Measurements from ENCODE around the gene E2F1.
"Not testable (repeated sequence)": the region's sequence is repeated elsewhere in the genome, so short reads cannot be mapped to it uniquely, and the experiment has no call there.

The E2F1 gene

GRCh38 chr20:33635341-33635740 is 50.8 kb downstream of the E2F1 start:
- H3K27me3 ChIP-seq (ENCODE audit: insufficient read depth, low read length): no peaks in the 10 kb centered on the region
- peaks cover 43% of the 10 kb centered on the region for H3K36me3 ChIP-seq (ENCODE audit: insufficient read depth, low read length)

DNA sequence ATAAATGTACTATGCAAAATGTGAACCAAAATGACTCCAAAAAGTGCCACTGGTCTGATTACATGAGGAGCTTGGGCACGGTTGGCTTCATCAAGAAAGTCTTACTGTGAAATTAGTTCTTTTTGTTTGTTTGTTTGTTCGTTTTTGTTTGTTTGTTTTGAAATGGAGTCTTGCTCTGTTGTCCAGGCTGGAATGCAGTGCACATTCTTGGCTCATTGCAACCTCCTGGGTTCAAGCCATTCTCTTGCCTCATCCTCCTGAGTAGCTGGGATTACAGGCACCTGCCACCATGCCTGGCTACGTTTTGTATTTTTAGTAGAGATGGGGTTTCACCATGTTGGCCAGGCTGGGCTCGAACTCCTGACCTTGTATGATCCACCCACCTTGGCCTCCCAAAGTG is 54.3 kb downstream of the E2F1 start:
- not testable (repeated sequence) for H3K27me3 ChIP-seq (ENCODE audit: insufficient read depth, low read length); H3K9me3 ChIP-seq (ENCODE audit: low read length); H2AFZ ChIP-seq (ENCODE audit: low read depth, low read length); H3K4me1 ChIP-seq (ENCODE audit: insufficient read depth, low read length); H3K4me3 ChIP-seq (ENCODE audit: low read length)
- peaks cover 46% of the 10 kb centered on the region for H3K36me3 ChIP-seq (ENCODE audit: insufficient read depth, low read length)

More at GRCh38 chr20:33635341-33635740, 50.8 kb downstream of the E2F1 start:
- no peaks in the 10 kb centered on the region for H3K4me1 ChIP-seq (ENCODE audit: insufficient read depth, low read length)
- H3K9me3 ChIP-seq (ENCODE audit: low read length): no peaks in the 10 kb centered on the region
- H2AFZ ChIP-seq (ENCODE audit: low read depth, low read length): no peak overlapping the region
- H3K4me3 ChIP-seq (ENCODE audit: low read length): no peak overlapping the region

- Histone ChIP-seq H3K9me3 (ENCODE audit: low read length) (no peaks in the 10 kb centered on the region), H3K27me3 (ENCODE audit: insufficient read depth, low read length) (no peaks in the 10 kb centered on the region), H3K4me3 (ENCODE audit: low read length) (no peak overlapping the region), H3K4me1 (ENCODE audit: insufficient read depth, low read length) (no peaks in the 10 kb centered on the region), H3K36me3 (ENCODE audit: insufficient read depth, low read length) (peaks cover 48% of the 10 kb centered on the region), H2AFZ (ENCODE audit: low read depth, low read length) (no peak overlapping the region)
Observed at GRCh38 chr20:33630507-33630906, 55.7 kb downstream of the E2F1 start.

DNA sequence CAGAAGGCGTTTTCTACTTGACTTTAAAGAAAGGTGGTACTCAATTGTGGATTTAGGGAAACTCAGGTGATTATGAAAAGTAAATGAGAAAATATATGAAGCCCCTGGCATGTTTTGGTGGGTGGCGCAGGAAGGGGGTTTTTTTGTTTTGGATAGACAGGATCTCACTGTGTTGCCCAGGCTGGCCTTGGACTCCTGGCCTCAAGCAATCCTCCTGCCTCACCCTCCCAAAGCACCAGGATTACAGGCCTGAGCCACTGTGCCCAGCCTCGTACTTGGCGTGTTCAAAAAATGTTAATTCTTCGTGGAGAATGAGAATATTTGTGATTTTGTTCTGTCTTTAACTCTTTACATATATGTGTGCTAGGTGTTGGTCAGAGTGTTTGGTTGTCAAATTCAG is 56.2 kb downstream of the E2F1 start:
- Histone ChIP-seq H2AFZ (ENCODE audit: low read depth, low read length) (no peak overlapping the region), H3K4me1 (ENCODE audit: insufficient read depth, low read length) (no peaks in the 10 kb centered on the region), H3K9me3 (ENCODE audit: low read length) (no peaks in the 10 kb centered on the region), H3K4me3 (ENCODE audit: low read length) (no peak overlapping the region), H3K27me3 (ENCODE audit: insufficient read depth, low read length) (no peaks in the 10 kb centered on the region), H3K36me3 (ENCODE audit: insufficient read depth, low read length) (peaks cover 50% of the 10 kb centered on the region)

GRCh38 chr20:33629533-33629932 is 56.7 kb downstream of the E2F1 start:
- H3K9me3 ChIP-seq (ENCODE audit: low read length): no peaks in the 10 kb centered on the region
- H3K4me1 ChIP-seq (ENCODE audit: insufficient read depth, low read length): no peaks in the 10 kb centered on the region
- no peak overlapping the region for H2AFZ ChIP-seq (ENCODE audit: low read depth, low read length)
- no peak overlapping the region for H3K4me3 ChIP-seq (ENCODE audit: low read length)
- H3K27me3 ChIP-seq (ENCODE audit: insufficient read depth, low read length): no peaks in the 10 kb centered on the region
- peaks cover 54% of the 10 kb centered on the region for H3K36me3 ChIP-seq (ENCODE audit: insufficient read depth, low read length)

DNA sequence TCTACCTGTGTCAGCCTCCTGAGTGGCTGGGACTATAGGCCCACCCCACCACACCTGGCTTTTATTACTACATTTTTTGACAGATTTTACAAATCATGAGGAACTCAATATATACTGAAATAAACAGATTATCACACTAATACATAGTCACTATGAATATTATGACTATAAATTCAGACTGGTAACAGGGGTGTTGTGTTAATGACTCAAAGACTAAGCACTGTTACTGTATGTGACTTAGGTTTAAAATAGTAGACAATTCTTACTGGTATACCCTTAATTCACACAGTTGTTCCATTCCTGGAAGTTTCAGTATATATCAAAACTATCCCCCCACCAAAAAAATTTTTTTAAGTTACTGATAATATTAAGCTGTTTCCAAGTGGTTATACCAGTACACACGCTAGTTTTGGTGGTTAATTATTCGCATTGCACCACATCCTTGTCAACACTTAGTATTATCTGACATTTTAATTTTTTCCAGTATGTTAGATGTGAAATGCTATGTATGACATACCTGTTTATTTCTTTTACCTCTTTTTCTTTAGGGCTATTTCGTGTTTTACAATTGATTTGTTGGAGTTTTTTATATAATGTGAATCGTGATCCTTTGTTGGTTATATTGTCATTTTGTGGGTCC is 58.5 kb downstream of the E2F1 start:
- Histone ChIP-seq H3K27me3 (ENCODE audit: insufficient read depth, low read length) (no peaks in the 10 kb centered on the region), H3K9me3 (ENCODE audit: low read length) (no peaks in the 10 kb centered on the region), H3K4me1 (ENCODE audit: insufficient read depth, low read length) (no peaks in the 10 kb centered on the region), H3K4me3 (ENCODE audit: low read length) (no peak overlapping the region), H2AFZ (ENCODE audit: low read depth, low read length) (no peak overlapping the region), H3K36me3 (ENCODE audit: insufficient read depth, low read length) (peaks cover 57% of the 10 kb centered on the region)

GRCh38 chr20:33626190-33626589 is 60.0 kb downstream of the E2F1 start:
- no peak overlapping the region for H3K4me3 ChIP-seq (ENCODE audit: low read length)
- no peaks in the 10 kb centered on the region for H3K4me1 ChIP-seq (ENCODE audit: insufficient read depth, low read length)
- H3K27me3 ChIP-seq (ENCODE audit: insufficient read depth, low read length): no peaks in the 10 kb centered on the region
- no peak overlapping the region for H2AFZ ChIP-seq (ENCODE audit: low read depth, low read length)
- peaks cover 57% of the 10 kb centered on the region for H3K36me3 ChIP-seq (ENCODE audit: insufficient read depth, low read length)
- no peaks in the 10 kb centered on the region for H3K9me3 ChIP-seq (ENCODE audit: low read length)
